ENCODE data around the gene BNC2.

- no peak for TF ChIP-seq POLR2AphosphoS5 (IDR thresholded peaks at IDR 0.05; ENCODE audit: low read depth, low read length)
- no peak for TF ChIP-seq POLR2A (IDR thresholded peaks at IDR 0.05; ENCODE audit: low read depth, low read length)
Measured at GRCh38 chr9:16610538-16610937, 259.9 kb downstream of the BNC2 start.

All from GM12892 (cell line).